OCI-LY7 (cell line): ENCODE data around the gene EVI5.

Experiments
- CTCF ChIP-seq: fragments of 200-600 bp; sonication (generic); conservative IDR thresholded peaks from 2 replicates; pipeline ENCODE4 v1.5.1; 2014; ENCODE audit warnings: mild to moderate bottlenecking, antibody characterized with exemption, low read length, moderate library complexity, mixed read lengths
- EZH2phosphoT487 ChIP-seq: fragments of 200-600 bp; sonication (generic); IDR thresholded peaks from 2 replicates; pipeline ENCODE4 v1.6.1; 2018; ENCODE audit warnings: low read depth, borderline replicate concordance, mild to moderate bottlenecking, mixed run types, antibody characterized with exemption, low read length, moderate library complexity, mixed read lengths

DNA sequence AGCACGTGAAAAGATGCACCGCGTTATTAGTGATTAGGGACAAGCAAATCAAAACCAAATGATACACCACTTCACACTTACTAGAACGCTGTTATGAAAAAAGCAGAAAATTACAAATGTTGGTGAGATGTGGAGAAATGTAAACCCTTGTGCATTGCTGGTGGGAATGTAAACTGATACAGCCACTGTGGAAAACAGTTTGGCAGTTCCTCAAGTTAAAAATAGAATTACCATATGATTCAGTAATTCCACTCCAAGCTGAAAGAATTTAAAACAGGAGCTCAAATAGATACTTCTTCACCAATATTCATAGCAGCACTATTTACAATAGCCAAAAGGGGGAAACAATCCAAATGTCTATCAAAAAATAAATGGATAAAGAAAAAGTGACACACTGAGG lies 10.3 kb upstream of the EVI5 start:
- TF ChIP-seq CTCF (no peak), EZH2phosphoT487 (no peak)
